ENCODE data around the gene WARS2.
"Not testable (repeated sequence)": the region's sequence is repeated elsewhere in the genome, so short reads cannot be mapped to it uniquely, and the experiment has no call there.

The WARS2 gene

GRCh38 chr1:119136401-119136800 lies 4.1 kb downstream of the WARS2 start:
- DNase-seq, result no peak

DNA sequence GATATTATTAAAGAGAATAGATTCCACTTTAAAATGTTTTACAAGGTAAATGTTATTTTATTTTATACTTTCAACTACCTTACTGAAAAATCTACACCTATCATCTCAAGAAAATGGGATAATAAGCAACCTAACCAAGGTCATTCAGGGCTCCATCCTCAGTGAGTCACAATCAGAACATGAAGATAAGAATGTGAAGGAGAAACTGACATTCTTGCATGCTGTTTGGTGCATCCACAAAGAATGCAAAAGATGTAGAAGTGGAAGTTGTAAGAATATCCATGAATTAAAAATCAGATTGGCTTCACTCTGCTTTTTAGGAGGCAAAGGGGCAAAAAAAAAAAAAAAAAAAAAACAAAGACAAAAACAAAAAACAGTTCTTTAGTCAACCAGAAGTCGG lies 6.5 kb downstream of the WARS2 start:
- DNase-seq, result no peak

- no peak for DNase-seq
Observed at GRCh38 chr1:119132179-119132578, 8.3 kb downstream of the WARS2 start.

DNA sequence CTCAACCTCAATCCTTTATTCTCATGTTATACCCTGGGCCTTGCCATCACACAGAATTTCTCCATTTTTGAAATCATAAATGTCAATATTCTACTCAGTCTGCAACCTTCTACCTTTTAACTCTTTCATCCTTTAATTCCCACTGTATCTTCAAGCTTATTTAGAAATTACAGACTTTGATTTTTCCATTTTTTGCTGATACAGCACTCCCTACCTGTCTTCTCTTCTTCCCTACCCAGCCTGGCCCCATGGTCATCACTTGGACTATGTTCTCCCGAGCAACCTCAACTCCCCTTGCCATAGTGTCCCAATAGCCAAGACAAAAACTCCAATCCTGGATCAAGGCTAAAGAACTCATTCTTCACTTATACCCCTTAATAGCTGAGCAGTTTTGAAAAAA lies 14.6 kb downstream of the WARS2 start:
- DNase-seq, result no peak

DNA sequence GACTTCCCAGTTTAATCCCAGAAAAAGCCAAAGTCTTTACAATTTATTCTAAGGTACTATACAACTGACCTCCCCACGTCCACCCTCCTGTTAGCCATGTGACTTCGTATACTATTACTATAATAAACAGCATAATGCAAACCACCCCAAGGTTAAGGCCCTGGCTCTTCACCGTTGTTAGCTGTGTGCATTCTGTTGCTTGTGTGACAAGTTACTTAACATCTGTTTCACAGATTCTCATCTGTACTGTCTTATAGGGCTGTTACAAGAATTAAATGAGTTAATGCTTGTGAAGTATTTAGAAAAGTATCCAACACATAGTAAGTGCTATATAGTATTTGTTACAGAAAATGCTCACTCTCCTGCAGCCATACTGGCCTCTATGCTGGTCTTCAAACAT lies 15.7 kb downstream of the WARS2 start:
- DNase-seq, result no peak

GRCh38 chr1:119121872-119122271 lies 18.6 kb downstream of the WARS2 start:
- not testable (repeated sequence) for DNase-seq

- DNase-seq, result no peak
Observed at GRCh38 chr1:119116725-119117124, 23.7 kb downstream of the WARS2 start.

GRCh38 chr1:119115736-119116135 lies 24.7 kb downstream of the WARS2 start:
- DNase-seq, result no peak

DNA sequence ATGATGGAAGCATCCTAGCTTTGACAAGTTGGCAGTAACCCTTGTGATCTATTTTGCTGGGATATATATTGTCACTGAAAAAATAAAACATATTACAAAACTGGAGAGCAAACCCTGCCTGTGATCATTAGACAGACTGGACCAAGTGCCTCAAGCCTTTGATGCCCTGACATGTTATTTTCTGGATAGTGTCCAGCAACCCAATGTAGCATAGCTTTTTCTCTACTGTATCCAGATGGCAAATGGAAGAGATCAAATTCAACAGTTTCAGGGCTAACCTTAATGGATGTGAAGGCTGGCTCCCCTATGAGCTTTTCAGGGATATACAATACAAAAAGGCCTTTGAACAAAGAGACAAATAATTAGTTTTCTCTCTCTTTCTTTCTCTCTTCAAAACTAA lies 25.1 kb downstream of the WARS2 start:
- DNase-seq, result no peak

- DNase-seq, result no peak
Observed at GRCh38 chr1:119114786-119115185, 25.7 kb downstream of the WARS2 start.

DNA sequence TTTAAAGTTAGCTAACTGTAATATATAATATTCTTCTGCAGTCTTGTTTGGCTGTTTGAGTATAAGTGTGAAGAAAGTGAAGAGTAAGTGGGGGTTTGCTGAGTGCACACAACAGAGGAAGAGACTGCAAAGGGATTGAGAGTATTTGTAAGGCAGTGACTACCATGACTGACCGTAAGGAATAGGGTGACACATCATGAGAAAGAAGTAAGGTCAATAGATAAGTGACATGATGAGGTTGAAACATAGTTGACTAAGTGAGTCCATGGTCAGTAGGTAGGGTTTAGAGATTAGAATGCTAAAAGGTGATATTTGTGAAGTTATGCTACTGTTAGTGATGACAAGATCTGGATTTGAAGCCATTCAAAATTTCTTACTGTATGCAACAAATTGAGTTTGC lies 27.7 kb downstream of the WARS2 start:
- DNase-seq, result no peak

DNA sequence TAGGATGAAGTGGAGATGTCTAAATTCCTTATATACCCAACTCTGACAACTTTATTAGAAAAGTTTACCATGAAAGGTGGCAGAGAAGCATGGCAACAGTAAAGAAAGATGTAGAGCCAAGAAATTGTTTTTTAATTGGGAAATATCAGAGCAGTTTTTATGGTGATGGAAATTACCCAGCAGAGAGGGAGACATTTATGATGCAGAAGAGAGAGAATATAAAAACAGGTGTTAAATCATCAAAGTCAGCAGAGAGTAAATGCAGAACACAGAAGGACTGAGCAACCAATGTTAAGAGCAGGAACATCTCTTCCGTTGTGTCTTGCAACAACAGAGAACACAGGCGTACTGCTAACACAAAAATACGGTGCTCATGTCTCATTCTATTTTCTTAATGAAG lies 28.2 kb downstream of the WARS2 start:
- no peak for DNase-seq

- DNase-seq, result no peak
Observed at GRCh38 chr1:119108988-119109387, 31.5 kb downstream of the WARS2 start.

GRCh38 chr1:119103764-119104163 lies 36.7 kb downstream of the WARS2 start:
- DNase-seq, result no peak

- DNase-seq, result no peak
Observed at GRCh38 chr1:119102051-119102450, 38.4 kb downstream of the WARS2 start.

GRCh38 chr1:119101563-119101962 lies 38.9 kb downstream of the WARS2 start:
- no peak for DNase-seq

- no peak for DNase-seq
Observed at GRCh38 chr1:119099775-119100174, 40.7 kb downstream of the WARS2 start.

GRCh38 chr1:119097380-119097779 lies 43.1 kb downstream of the WARS2 start:
- no peak for DNase-seq

DNA sequence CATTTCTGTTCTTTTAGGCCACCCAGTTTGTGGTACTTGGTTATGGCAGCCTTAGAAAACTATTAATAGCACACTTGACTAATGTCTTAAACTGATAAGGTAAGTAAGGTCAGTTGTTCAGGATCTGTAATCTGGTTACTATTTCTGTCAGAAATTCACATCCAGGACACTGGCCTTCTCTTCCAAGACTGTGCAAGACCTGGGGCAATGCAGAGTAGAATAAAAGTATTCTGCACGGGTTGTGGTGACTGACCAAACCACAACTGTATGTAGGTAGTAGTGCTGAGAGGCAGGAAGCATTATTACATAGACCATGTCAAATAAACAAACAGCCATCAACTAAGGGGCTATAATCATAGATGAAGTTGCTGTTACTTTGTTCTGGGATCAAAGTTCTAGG lies 46.7 kb downstream of the WARS2 start:
- DNase-seq, result no peak

GRCh38 chr1:119091618-119092017 lies 48.8 kb downstream of the WARS2 start:
- DNase-seq, result no peak

DNA sequence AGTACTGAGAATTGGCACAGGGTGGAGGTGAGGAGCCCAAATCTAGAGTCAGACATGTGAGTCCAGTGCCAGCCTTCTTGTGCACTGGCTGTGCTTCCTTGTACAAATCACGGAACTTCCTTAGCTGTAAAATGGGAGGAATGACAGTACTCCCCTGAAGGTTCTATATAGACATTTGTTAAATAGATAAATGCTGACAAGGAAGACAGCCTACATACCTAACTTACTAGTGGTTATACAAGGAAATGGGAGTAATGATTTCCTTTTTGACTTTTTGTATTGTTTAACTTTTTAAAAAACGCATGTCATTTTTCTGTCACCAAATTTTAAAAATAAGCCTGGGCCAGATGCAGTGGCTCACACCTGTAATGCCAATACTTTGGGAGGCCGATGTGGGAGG lies 50.2 kb downstream of the WARS2 start:
- DNase-seq, result no peak

DNA sequence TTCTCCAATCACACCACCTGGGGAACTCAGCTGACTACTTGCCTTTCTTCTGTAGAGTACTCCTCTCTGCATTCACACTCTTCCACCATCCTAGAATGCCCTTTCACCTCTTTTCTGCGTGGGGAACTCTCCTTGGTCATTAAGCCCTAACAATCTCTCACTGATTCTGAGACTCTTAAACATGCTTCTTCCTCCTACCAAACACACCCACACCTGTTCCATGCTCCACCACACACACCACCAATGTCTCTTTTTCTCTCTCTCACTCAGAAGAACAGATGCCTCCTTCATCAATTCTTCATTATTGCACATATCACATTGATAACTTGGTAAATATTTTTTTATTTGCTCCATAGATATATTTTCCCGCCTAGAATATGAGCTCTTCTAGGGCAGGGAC lies 53.6 kb downstream of the WARS2 start:
- no peak for DNase-seq

- no peak for DNase-seq
Observed at GRCh38 chr1:119084798-119085197, 55.7 kb downstream of the WARS2 start.

DNA sequence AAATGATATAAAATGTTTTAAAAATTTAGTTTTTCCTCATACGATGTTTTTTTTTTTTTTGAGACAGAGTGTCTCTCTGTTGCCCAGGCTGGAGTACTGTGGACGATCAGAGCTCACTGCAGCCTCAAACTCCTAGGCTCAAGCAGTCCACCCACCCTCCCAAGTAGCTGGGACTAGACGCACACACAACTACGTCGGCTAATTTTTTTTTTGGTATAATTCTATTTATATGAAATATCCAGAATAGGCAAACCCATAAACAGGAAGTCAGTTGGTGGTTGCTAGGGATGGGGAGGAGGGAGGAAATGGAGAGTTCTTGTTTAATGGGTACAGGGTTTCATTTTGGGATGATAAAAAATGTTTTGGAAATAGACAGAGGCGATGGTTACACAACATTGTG lies 56.5 kb downstream of the WARS2 start:
- no peak for DNase-seq

DNA sequence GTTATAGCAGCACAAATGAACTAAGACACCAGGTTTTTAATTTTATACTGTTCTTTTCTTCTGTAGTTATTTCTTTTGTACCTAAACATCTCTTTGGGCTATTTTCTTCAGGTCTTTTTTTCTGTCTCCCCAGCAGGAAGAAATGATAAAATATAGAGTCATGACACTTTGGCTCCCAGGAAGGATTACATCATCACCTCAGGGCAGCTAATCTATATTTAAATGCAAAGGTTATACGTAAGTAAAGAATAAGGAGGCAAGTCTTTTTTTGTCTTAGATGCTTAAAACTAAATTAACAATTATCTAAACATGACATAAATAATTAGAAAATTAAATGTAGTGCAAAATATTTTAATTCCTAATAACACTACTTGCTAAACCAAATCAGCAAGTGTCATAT lies 57.0 kb downstream of the WARS2 start:
- no peak for DNase-seq

GRCh38 chr1:119081700-119082099 lies 58.8 kb downstream of the WARS2 start:
- no peak for DNase-seq

Data from suppressor macrophage treated with lipopolysaccharide for 4 hours (primary cell).